ENCODE data around the gene FDX2. TPM values are rescaled to one million over a fixed set of nuclear protein-coding genes. Genes with fewer than 3 reads are reported as not detected.
A peak's percentile ranks its signal among the peaks of the same experiment; 100 is the strongest.
"Not testable (repeated sequence)": the region's sequence is repeated elsewhere in the genome, so short reads cannot be mapped to it uniquely, and the experiment has no call there.

FDX2 gene
- total RNA-seq, 1 donor from 2014 or later = 21.8 TPM

GRCh38 chr19:10284065-10284959 is 31.5 kb downstream of the FDX2 start:
- no peak for DNase-seq (ENCODE audit: low spot score)

DNA sequence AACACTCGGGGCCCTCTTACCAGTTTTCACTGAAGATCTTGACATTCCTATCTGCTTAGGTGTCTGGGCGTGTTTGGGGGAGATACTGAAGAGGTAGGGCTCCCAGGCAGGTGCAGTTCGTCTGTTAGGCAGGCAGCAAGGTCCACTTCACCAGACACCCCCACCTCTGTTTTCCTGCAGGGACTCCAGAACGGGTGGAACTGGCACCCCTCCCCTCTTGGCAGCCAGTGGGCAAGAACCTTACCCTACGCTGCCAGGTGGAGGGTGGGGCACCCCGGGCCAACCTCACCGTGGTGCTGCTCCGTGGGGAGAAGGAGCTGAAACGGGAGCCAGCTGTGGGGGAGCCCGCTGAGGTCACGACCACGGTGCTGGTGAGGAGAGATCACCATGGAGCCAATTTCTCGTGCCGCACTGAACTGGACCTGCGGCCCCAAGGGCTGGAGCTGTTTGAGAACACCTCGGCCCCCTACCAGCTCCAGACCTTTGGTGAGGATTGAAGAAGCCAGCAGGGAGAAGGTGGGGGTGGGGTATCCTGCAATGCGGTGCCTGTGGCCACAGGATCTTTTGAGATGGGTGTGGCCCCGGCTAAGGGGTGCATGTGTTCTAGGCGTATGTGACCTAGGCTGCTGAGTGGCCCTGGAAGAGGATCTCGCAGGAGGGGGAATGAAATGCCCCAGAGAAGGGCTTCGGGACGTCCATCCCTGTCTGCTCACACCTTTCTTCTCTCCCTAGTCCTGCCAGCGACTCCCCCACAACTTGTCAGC is 32.3 kb downstream of the FDX2 start:
- no peak for DNase-seq (ENCODE audit: low spot score)

DNA sequence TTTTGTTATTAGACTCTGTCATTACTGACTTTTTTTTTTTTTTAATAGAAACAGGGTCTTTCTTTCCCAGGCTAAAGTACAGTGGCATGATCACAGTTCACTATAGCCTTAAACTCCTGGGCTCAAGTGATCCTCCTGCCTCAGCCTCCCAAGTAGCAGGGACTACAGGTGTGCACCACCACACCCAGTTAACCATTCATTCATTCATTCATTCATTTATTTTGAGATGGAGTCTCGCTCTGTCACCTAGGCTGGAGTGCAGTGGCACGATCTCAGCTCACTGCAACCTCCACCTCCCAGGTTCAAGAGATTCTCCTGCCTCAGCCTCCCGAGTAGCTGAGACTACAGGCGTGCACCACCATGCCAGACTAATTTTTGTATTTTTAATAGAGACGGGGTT is 33.8 kb downstream of the FDX2 start:
- not testable (repeated sequence) for DNase-seq (ENCODE audit: low spot score)

DNA sequence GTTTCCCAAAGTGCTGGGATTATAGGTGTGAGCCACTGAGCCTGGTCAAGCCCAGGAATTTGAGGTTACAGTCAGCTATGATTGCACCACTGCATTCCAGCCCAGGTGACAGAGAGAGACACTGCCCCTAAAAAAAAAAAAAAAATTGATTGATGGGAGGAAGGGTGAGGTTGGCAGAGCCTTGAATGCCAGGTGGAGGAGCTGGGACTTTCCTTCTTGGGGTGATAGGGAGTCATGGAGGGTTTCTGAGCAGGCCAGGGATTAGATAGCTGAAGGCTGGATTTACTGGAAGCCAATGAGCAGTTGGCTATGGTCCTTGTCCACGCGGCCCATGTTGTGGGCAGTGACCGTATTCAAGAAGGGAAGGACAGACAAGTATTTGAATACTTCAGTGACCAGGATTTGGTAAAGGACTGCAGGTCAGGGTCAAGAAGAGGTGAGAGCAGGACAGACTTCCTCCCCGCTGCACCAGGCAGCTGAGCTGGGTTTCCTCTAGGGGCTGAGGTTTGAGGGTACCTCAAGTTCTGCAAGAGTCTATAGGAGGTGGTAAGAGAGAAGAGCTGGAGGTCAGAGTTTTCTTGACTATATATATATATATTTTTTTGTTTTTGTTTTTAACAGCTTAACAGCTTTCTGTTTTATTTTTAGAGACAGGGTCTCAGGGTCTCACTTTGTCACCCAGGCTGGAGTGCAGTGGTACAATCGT is 35.9 kb downstream of the FDX2 start:
- no peak for DNase-seq (ENCODE audit: low spot score)

DNA sequence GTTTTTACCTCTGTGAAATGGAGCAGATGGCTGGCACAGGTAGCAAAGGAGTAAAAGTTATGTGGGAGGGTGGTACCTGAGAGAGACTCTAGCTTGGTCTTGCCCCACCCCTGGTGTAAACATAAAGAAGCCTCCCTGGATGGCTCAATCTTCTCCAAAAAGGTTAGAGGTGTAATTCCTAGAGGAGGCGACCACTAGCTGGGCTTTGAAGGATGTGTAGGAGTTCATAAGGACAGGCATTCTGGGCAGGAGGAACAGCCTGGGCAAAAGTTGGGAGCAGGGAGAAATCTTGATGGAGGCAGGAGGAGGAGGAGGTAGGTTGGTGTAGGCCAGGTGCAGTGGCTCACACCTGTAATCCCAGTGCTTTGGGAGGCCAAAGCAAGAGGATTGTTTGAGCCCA is 36.9 kb downstream of the FDX2 start:
- no peak for DNase-seq (ENCODE audit: low spot score)

GRCh38 chr19:10277795-10278589 is 37.8 kb downstream of the FDX2 start:
- DNase-seq (ENCODE audit: low spot score) = no peak

DNA sequence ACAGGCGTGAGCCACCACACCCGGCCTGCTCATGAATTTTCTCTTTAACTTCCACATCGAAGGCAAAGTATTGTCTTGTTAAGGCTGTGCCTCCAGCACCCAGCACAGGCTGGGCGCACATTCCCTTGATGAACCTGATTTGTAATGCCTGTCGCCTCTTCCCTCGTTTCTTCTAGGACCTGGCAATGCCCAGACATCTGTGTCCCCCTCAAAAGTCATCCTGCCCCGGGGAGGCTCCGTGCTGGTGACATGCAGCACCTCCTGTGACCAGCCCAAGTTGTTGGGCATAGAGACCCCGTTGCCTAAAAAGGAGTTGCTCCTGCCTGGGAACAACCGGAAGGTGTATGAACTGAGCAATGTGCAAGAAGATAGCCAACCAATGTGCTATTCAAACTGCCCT is 41.2 kb downstream of the FDX2 start:
- no peak for DNase-seq (ENCODE audit: low spot score)

DNA sequence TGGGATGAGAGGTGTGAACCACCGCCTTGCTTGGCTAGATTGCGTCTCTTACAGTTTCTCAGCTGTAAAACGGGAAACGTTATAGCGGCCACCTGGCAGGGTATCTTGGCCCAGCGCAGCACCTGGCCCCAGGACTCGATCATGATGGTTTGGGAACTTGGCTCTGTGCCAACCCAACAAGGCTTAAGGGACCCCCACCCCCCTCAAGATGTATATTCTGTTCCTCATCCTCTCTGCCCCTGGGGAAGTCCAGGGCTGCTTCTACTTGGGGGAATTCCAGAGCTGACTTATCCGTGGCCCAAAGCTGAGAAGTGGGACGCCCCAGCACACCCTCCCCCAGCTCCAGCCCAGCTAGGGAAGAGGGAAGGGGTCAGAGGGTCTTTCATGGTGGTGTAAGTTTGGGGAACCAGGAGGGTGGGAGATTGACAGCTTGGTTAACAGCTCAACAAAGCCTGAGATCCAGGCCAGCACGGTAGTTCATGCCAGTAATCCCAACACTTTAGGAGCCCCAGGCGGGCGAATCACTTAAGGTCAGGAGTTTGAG is 44.2 kb downstream of the FDX2 start:
- no peak for DNase-seq (ENCODE audit: low spot score)

DNA sequence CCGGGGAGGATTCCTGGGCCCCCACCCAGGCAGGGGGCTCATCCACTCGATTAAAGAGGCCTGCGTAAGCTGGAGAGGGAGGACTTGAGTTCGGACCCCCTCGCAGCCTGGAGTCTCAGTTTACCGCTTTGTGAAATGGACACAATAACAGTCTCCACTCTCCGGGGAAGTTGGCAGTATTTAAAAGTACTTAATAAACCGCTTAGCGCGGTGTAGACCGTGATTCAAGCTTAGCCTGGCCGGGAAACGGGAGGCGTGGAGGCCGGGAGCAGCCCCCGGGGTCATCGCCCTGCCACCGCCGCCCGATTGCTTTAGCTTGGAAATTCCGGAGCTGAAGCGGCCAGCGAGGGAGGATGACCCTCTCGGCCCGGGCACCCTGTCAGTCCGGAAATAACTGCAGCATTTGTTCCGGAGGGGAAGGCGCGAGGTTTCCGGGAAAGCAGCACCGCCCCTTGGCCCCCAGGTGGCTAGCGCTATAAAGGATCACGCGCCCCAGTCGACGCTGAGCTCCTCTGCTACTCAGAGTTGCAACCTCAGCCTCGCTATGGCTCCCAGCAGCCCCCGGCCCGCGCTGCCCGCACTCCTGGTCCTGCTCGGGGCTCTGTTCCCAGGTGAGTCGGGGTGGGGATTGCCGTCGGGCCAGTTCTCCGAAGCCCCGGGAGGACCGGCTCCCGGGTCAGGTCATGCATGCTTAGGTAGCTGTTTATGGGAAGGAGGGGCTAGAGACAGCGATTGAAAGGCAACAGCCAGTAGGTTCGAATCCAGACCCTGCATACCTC is 45.0 kb downstream of the FDX2 start, which contains the start of gene ICAM1:
Gene ICAM1, plus strand, starts transcription at position 505 of the 779 bp plus-strand sequence. Its CDS starts 40 bp downstream, at position 545.
- DNase-seq (ENCODE audit: low spot score) = peak; percentile 78

- peak; percentile 70 for DNase-seq (ENCODE audit: low spot score)
Measured at GRCh38 chr19:10270180-10270615, 45.6 kb downstream of the FDX2 start.

DNA sequence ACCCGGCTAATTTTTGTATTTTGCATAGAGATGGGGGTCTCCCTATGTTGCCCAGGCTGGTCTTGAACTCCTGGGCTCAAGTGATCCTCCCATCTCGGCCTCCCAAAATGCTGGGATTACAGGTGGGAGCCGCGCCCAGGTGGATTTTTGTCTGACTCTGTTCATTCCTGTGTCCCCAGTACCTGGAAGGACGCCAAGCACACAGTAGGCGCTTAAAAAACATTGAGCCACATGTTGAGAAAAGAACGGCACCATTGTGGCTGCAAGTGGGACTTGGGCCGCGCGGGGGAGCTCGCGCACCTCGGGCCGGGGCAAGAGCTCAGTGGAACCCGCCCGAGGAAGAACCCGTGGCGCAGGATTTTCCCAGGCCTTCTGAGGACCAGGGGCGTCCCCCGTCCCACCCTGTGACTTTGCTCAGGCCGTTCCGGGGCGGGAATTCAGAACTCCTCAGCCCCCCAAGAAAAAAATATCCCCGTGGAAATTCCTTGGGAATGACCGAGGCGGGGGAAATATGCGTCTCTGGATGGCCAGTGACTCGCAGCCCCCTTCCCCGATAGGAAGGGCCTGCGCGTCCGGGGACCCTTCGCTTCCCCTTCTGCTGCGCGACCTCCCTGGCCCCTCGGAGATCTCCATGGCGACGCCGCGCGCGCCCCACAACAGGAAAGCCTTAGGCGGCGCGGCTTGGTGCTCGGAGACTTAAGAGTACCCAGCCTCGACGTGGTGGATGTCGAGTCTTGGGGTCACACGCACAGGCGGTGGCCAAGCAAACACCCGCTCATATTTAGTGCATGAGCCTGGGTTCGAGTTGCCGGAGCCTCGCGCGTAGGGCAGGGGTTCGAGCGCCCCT is 46.3 kb downstream of the FDX2 start:
- peak; percentile 87 for DNase-seq (ENCODE audit: low spot score)

GRCh38 chr19:10268071-10268470 is 47.7 kb downstream of the FDX2 start:
- DNase-seq (ENCODE audit: low spot score) = no peak

DNA sequence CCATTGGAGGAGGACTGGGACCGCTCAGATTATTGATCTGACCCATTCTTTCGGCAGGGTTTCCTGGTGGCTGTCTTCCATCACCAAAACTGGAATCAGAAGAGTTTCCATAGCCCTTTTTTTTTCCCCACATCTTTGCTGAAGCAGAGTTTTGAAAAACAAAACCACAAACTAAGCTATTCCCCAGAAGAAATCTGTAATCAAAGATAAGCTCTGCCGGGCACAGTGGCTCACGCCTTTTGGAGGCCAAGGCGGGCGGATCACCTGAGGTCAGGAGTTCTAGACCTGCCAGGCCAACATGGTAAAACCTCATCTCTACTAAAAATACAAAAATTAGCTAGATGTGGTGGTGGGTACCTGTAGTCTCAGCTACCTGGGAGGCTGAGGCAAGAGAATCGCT is 49.1 kb downstream of the FDX2 start:
- no peak for DNase-seq (ENCODE audit: low spot score)

DNA sequence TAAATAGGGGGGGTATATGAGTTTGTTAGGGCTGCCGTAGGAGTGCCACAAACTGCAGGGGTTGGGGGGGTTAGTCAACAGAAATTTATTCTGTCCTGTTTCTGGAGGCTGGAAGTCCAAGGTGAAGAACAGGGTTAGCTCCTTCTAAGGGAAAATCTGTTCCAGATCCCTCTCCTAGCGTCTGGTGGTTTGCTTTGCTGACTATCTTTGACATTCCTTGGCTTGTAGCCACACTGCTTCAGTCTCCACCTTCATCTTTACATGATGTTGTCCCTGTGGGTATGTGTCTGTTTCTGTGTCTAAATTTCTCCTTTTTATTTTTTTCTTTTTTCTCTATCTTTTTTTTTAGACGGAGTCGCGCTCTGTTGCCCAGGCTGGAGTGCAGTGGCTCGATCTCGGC is 53.0 kb downstream of the FDX2 start:
- DNase-seq (ENCODE audit: low spot score) = no peak

DNA sequence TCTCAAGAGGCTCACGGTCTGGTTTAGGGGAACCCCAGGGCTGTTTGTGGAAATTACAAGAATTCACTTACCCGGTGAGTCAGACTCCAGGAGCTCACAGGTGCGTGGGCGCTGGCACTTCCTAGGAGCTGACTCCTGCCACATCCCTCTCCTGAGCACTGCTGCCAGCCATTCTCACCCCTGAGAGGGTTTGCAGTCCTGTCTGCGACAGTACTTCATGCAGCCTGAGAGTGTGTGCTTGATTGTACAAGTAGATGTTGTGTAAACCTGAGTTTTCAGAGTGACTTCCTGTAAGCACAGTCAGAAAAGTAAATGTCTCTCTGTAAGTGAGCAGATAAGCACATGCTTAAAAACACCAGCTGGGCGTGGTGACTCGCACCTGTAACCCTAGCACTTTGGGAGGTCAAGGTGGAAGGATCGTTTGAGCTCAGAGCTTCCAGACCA is 55.7 kb downstream of the FDX2 start:
- no peak for DNase-seq (ENCODE audit: low spot score)
